BE2C (cell line): Measurements from ENCODE around the gene DUSP10.

ENCODE experiments used
- DNase-seq: peaks from one replicate; pipeline ENCODE4 v3.0.0-alpha.2; 2020
- H3K27me3 ChIP-seq: fragments of 250-450 bp; sonication (Bioruptor Pico); 2 replicates; pipeline ENCODE4 v1.5.1; 2020; ENCODE audit warnings: mild to moderate bottlenecking
- H3K36me3 ChIP-seq: fragments of 250-450 bp; sonication (Bioruptor Pico); 2 replicates; pipeline ENCODE4 v1.5.1; 2020; ENCODE audit warnings: mild to moderate bottlenecking
- H3K4me1 ChIP-seq: fragments of 250-450 bp; sonication (Bioruptor Pico); 2 replicates; pipeline ENCODE4 v1.5.1; 2020
- H3K4me3 ChIP-seq: 2 replicates; pipeline ENCODE4 v1.5.1; 2011; ENCODE audit warnings: low read depth, low read length
- H3K9me3 ChIP-seq: fragments of 250-450 bp; sonication (Bioruptor Pico); 2 replicates; pipeline ENCODE4 v1.5.1; 2020
- CTCF ChIP-seq: IDR thresholded peaks from 2 replicates; pipeline ENCODE4 v1.5.1; 2012; ENCODE audit warnings: mild to moderate bottlenecking, low read depth, low read length

DUSP10 gene

DNA sequence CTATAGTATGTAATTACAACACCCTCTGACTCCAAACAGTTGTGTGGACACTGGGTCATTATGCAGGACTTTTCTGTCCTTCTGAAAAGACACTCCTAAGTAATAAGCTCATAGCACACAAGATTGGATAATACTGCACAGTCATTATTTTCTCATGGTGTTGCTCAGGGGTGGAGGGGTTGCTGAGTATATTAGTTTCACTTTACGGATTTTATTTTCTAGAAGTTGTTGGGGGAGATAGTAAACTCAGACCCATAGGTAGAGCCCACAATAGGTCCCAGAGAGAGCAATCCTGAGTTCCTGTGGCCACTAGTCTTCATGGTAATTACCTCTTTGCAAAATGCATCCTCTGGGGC, 53.4 kb downstream of the DUSP10 start:
- TF ChIP-seq CTCF = no peak
- Histone ChIP-seq H3K9me3 (no peaks in the 10 kb centered on the region), H3K27me3 (no peaks in the 10 kb centered on the region), H3K4me1 (no peaks in the 10 kb centered on the region), H3K36me3 (no peaks in the 10 kb centered on the region), H3K4me3 (no peak overlapping the region)
- no peak for DNase-seq

- H3K36me3 ChIP-seq = no peaks in the 10 kb centered on the region
Measured at GRCh38 chr1:221687836-221688487, 53.9 kb downstream of the DUSP10 start.

GRCh38 chr1:221683681-221684080, 58.2 kb downstream of the DUSP10 start:
- no peaks in the 10 kb centered on the region for H3K36me3 ChIP-seq
- DNase-seq = no peak
- no peaks in the 10 kb centered on the region for H3K27me3 ChIP-seq
- TF ChIP-seq CTCF = no peak
- no peaks in the 10 kb centered on the region for H3K9me3 ChIP-seq
- H3K4me3 ChIP-seq = no peak overlapping the region
- H3K4me1 ChIP-seq = no peaks in the 10 kb centered on the region

More at GRCh38 chr1:221687836-221688487, 53.9 kb downstream of the DUSP10 start:
- no peak for DNase-seq
- H3K27me3 ChIP-seq = no peaks in the 10 kb centered on the region
- H3K4me1 ChIP-seq = no peaks in the 10 kb centered on the region
- no peak overlapping the region for H3K4me3 ChIP-seq
- TF ChIP-seq CTCF = no peak
- H3K9me3 ChIP-seq = no peaks in the 10 kb centered on the region

DNA sequence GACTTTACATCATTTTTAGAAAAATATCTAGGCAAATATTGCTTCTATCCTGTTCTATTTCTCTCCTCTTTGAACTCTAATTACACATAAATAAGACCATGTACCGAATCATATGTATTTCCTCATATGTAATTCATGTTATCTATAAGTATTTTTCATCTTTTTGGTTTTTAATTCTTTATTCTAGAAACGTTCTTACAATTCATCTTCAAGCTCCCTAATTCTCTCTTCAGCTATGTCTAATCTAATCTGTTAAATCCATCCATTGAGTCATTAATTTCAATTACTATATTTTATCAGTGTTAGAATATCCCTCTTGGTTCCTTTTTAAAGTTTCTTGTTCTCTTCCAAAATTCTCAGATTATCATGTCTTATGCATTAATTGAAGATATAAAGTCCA, 61.8 kb downstream of the DUSP10 start:
- no peaks in the 10 kb centered on the region; the same call in 1 of the 2 replicates for H3K4me1 ChIP-seq
- H3K9me3 ChIP-seq = no peaks in the 10 kb centered on the region
- DNase-seq = no peak
- TF ChIP-seq CTCF = no peak
- no peak overlapping the region for H3K4me3 ChIP-seq
- no peaks in the 10 kb centered on the region for H3K36me3 ChIP-seq
- H3K27me3 ChIP-seq = no peaks in the 10 kb centered on the region

- Histone ChIP-seq H3K9me3 (no peaks in the 10 kb centered on the region), H3K4me3 (no peak overlapping the region), H3K27me3 (no peaks in the 10 kb centered on the region), H3K4me1 (no peaks in the 10 kb centered on the region; the same call in 1 of the 2 replicates), H3K36me3 (no peaks in the 10 kb centered on the region)
- no peak for TF ChIP-seq CTCF
- DNase-seq = no peak
Measured at GRCh38 chr1:221678014-221678413, 63.9 kb downstream of the DUSP10 start.

GRCh38 chr1:221675880-221676800, 65.7 kb downstream of the DUSP10 start:
- no peaks in the 10 kb centered on the region for H3K36me3 ChIP-seq
- no peaks in the 10 kb centered on the region for H3K9me3 ChIP-seq
- no peaks in the 10 kb centered on the region; the same call in 1 of the 2 replicates for H3K4me1 ChIP-seq
- H3K4me3 ChIP-seq = no peak overlapping the region
- no peaks in the 10 kb centered on the region for H3K27me3 ChIP-seq
- TF ChIP-seq CTCF = no peak
- no peak for DNase-seq
